Iris pigment epithelial cell (primary cell): ENCODE measurements around the gene MPST.

Source experiments
- DNase-seq: peaks from one replicate; pipeline ENCODE4 v3.0.0-alpha.2; 2011; ENCODE audit warnings: low read depth

Gene MPST

GRCh38 chr22:37044634-37045625 is 25.4 kb downstream of the MPST start:
- no peak for DNase-seq

- DNase-seq = peak; percentile 70
These were observed 26.4 kb downstream of the MPST start for GRCh38 chr22:37045958-37046357.

DNA sequence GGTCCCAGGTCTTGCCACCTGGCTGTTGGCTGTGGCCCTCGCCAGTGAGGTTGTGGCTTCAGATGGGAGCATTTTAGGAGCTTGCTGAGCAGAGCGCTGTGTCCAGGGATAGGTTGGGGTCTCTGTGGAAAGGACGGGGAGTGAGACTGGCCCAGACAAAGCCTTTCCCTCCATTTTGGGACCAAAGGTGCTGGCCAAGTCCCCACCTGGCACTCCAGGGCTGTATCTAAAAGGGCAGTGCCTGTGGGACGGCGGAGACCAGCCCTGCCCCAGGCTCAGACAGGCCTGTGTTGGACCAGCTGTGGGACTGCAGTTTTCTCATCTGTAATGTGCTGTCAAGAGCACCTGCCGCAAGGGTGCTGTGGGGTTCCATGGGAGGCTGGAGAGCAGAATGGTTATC is 27.0 kb downstream of the MPST start:
- DNase-seq = no peak

GRCh38 chr22:37047006-37047405 is 27.5 kb downstream of the MPST start:
- no peak for DNase-seq

DNA sequence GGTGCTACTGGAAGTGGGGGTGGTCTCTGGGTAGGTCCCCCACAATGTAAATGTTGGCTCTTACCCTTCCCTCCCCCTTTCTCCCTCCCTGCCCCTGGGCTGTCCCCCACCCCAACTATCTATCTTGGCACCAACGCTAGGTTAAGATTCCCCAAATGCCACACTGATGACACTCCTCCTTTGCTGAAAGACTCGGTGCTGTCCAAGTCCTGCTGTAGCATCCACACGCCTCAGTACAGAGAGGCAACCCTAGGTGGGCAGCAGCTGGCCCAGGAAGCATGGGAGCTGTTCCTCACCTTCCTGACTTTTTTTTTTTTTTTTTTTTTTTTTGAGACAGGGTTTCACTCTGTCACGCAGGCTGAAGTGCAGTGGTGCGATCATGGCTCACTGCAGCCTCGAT is 28.6 kb downstream of the MPST start:
- DNase-seq = peak; percentile 26

- DNase-seq = no peak
These were observed 29.7 kb downstream of the MPST start for GRCh38 chr22:37049224-37049623.

GRCh38 chr22:37050913-37051312 is 31.4 kb downstream of the MPST start:
- no peak for DNase-seq

DNA sequence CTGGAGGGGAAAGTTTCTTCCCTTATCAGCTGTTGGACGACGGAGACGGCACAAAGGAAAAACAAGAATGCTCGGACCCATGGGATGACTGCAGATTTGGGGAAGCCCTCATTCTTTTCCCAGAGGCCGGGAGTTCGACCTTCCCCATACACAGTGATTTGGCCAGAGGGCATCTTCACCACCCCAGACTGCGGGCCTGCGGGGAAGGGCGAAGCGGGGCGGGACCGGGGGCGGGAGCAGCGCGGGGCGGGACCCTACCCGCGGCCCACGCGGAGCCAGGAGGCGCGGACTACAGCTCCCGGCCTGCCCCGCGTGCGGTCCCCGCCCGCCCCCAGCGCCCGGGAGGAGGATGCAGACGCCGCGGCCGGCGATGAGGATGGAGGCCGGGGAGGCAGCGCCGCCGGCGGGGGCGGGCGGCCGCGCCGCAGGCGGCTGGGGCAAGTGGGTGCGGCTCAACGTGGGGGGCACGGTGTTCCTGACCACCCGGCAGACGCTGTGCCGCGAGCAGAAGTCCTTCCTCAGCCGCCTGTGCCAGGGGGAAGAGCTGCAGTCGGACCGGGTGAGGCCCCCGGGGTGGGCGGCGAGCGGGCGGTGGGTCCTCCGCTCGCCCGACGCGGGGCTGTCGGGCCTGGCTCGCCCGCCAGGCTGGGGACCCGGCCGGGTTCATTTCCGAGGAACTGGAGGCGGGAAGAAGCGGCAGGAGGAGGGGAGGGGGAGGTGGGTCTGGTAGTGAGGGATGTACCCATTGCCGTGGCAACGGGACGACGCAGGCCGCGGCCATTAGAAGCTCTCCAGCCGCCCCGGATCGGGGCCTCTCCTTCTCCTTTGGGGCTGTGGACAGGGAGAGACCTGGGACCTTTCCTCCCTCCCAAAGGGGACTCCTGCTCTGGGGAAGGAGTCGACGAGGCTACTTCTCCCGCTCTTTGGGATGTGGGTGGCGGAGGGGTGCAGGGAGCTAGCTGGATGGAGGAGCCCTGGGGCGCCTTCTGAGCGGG is 32.1 kb downstream of the MPST start, which contains the start of gene KCTD17:
Gene KCTD17 (plus strand): TSS at position 352 of the 995 bp plus-strand sequence. CDS start 19 bp downstream, at position 371.
- DNase-seq = peak; percentile 73

DNA sequence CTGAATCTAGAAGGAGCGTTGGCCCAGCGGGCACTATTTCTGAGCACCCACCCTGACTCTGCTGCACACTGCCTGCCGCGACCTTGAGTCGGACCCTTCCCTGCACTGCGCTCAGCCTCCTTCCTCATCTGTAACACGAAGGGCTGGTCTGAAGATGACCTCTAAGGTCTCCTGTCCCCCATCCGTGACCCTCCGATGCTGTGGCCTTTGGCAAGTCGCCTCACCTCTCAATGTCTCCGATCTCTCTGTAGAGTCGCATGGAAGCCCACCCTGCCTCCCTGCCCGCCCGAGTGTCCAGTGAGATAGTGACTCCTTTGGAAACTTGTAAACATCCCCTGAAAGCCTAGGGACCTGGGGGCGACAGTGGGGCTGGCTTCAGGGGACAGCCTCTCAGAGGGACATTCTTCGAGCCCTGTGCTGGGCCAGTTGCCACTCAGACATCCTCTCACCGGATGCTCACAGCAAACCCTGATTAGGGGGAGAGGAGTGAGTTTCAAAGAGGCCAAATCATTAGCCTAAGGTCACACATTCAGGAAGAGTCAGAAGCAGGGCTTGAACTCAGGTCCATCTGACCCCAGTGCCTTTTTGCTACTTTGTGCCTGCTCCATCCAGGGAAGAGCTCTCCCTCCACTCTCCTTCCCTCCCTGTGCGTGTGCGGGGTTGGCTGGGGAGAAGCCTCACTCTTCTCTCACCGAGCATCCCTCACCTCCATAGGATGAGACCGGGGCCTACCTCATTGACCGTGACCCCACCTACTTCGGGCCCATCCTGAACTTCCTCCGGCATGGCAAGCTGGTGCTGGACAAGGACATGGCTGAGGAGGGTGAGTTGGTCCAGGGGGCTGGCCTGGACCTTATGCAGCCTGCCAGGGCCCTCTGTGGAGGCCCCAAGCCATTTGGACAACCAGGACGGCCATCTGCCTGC is 33.1 kb downstream of the MPST start:
- DNase-seq = no peak

DNA sequence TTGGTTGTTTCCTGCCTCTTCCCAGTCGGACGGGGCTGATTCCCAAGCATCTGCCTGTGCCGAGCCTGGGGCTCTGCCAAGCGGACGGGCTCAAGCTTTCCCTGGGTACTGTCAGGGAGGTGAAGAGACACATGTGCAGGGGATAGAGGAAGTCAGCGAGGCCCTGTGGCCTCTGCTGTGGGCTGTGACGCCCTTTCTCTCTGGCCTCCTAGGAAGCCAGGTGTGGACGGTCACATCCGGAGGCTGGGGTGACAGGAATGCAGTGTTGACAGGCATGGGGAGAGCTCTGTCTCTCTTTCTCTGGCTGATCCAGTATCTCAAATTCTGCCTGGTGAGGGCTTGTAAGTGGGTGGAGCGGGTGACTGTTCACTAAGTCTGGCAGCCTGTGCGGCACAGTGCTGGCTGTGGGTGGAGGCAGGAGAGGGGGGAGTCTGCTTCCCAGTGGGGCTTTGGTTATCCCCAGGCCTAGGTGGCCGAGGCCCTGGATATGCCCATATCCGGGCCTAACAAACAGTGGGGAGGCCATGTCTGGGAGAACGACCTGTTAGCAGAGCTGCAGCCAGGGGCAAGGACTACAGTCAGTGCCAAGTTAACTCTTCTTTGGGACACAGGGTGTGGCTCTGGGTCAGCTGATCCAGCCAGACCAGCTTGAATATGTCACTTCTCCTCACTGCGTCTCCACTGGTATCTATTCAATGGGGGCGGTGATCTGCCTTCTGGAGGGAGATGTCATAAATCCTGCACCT is 33.9 kb downstream of the MPST start:
- no peak for DNase-seq

- DNase-seq = no peak
These were observed 34.5 kb downstream of the MPST start for GRCh38 chr22:37054056-37054395.

- no peak for DNase-seq
These were observed 35.2 kb downstream of the MPST start for GRCh38 chr22:37054600-37055365.

- DNase-seq = no peak
These were observed 36.7 kb downstream of the MPST start for GRCh38 chr22:37056246-37056645.

GRCh38 chr22:37057226-37057625 is 37.7 kb downstream of the MPST start:
- DNase-seq = no peak

DNA sequence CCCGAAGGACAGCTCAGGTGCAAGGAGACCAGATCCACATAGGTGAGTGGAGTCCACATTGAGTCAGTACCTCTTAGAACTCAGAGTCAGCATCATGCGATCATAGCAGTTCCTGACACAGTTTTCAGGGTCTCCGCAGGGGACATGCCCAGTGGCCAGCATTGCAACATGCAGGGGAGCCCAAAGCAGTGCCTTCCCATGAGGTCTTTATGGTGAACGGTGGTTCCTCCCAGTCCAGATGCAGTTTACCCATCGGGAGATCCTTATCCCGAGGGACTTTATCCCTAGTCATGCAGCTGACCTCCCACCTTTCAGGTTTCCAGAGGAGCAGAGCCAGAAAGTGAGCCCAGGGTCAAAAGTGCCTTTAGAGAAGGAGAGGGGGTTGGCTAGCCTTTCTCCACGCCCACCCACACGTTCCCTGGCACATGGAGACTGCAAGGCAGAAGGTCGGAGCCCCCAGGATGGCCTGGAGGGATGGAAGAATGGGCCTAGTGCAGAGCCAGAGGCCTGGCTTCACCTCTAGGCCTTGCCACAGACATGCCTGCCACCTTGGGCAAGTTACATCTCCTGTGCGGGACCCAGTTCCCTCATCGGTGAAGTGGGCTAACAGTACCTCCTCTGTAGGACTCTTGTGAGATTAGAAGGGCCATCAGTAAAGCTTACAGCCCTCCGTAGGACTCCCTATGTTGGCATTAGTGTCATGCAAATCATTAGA is 38.4 kb downstream of the MPST start:
- no peak for DNase-seq

DNA sequence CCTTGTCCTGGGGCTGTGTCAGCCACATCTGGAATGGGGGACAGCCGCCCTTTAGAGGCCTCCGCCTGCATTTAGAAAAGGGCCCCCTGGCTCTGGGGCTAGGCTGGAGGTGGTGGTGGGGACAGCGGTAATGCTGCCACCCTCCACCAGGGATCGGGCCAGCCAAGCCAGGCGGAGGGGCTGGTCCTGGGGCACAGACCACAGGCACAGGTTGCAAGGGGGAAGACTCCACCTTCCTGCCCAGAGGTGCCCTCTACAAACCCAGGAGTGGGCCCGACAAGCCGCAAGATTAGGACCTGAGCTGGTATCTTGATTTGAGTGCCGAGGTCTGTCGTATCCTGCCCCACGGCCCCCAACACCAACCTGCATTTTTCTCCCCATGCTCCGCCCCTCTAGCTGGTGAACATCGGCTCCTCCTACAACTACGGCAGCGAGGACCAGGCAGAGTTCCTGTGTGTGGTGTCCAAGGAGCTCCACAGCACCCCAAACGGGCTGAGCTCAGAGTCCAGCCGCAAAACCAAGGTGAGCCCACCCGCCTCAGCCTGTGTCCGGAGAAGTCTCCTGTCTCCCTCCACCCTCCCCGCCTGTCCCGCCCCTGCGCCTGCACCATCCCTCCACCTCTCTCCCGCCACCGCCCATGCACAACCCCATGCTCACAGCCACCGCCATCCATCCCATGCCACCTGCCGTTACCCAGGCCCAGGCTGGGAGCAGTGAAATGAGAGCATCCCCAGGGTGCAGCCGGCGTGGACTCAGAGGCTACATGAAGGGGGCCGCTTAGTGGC is 39.6 kb downstream of the MPST start:
- no peak for DNase-seq

DNA sequence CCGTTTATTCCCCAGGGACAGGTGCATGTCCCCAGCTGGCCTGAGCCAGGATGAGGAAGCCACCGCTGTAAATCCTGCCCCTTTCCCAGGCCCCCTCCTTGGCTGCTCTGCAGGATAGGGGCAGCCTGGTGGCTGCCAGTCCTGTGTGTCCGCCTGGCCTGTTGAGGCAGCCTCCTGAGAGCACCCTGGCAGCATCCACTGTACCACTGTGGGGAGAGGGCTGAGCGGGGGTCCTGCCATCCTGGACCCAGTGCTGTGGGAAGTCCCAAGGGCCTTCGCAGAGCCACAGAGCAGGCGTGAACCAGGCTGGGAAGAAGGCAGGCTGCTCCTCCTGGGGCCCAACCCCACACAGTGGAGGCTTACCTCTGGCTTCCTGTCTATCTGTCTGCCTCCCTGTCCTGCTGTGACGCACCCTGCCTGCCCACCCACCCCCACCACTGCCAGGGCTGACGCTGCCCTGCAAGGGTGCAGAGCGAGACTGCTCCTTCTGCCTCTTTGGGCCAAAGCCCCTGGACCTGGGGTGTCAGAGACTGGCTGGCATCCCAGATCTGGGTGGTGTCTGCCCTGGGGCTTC is 40.4 kb downstream of the MPST start:
- no peak for DNase-seq
